Measurements from ENCODE around the gene VWA5B1.
"Not testable (repeated sequence)": the region's sequence is repeated elsewhere in the genome, so short reads cannot be mapped to it uniquely, and the experiment has no call there.

The VWA5B1 gene

GRCh38 chr1:20279509-20279908 lies 11.2 kb upstream of the VWA5B1 start:
- no peak for DNase-seq (ENCODE audit: low read depth, low spot score)

- no peak for DNase-seq (ENCODE audit: low read depth, low spot score)
Observed at GRCh38 chr1:20280341-20280740, 10.3 kb upstream of the VWA5B1 start.

GRCh38 chr1:20280906-20281305 lies 9.8 kb upstream of the VWA5B1 start:
- no peak for DNase-seq (ENCODE audit: low read depth, low spot score)

GRCh38 chr1:20281801-20282200 lies 8.9 kb upstream of the VWA5B1 start:
- no peak for DNase-seq (ENCODE audit: low read depth, low spot score)

- no peak for DNase-seq (ENCODE audit: low read depth, low spot score)
Observed at GRCh38 chr1:20282533-20282932, 8.1 kb upstream of the VWA5B1 start.

GRCh38 chr1:20284046-20284445 lies 6.6 kb upstream of the VWA5B1 start:
- no peak for DNase-seq (ENCODE audit: low read depth, low spot score)

- DNase-seq (ENCODE audit: low read depth, low spot score), result no peak
Observed at GRCh38 chr1:20284625-20285024, 6.0 kb upstream of the VWA5B1 start.

- DNase-seq (ENCODE audit: low read depth, low spot score), result no peak
Observed at GRCh38 chr1:20285510-20285909, 5.2 kb upstream of the VWA5B1 start.

GRCh38 chr1:20287696-20288095 lies 3.0 kb upstream of the VWA5B1 start:
- not testable (repeated sequence) for DNase-seq (ENCODE audit: low read depth, low spot score)

- DNase-seq (ENCODE audit: low read depth, low spot score), result no peak
Observed at GRCh38 chr1:20291645-20292084, 990 bp downstream of the VWA5B1 start.

GRCh38 chr1:20298626-20299025 lies 8.0 kb downstream of the VWA5B1 start:
- no peak for DNase-seq (ENCODE audit: low read depth, low spot score)

GRCh38 chr1:20301463-20302107 lies 10.9 kb downstream of the VWA5B1 start:
- no peak for DNase-seq (ENCODE audit: low read depth, low spot score)

- DNase-seq (ENCODE audit: low read depth, low spot score), result no peak
Observed at GRCh38 chr1:20302108-20302471, 11.4 kb downstream of the VWA5B1 start.

- DNase-seq (ENCODE audit: low read depth, low spot score), result no peak
Observed at GRCh38 chr1:20307026-20307425, 16.4 kb downstream of the VWA5B1 start.

- no peak for DNase-seq (ENCODE audit: low read depth, low spot score)
Observed at GRCh38 chr1:20308569-20308968, 17.9 kb downstream of the VWA5B1 start.

GRCh38 chr1:20311289-20311688 lies 20.6 kb downstream of the VWA5B1 start:
- no peak for DNase-seq (ENCODE audit: low read depth, low spot score)

GRCh38 chr1:20312310-20312709 lies 21.6 kb downstream of the VWA5B1 start:
- no peak for DNase-seq (ENCODE audit: low read depth, low spot score)

GRCh38 chr1:20312818-20313217 lies 22.1 kb downstream of the VWA5B1 start:
- no peak for DNase-seq (ENCODE audit: low read depth, low spot score)

- DNase-seq (ENCODE audit: low read depth, low spot score), result no peak
Observed at GRCh38 chr1:20317471-20317870, 26.8 kb downstream of the VWA5B1 start.

- no peak for DNase-seq (ENCODE audit: low read depth, low spot score)
Observed at GRCh38 chr1:20318521-20318920, 27.8 kb downstream of the VWA5B1 start.

GRCh38 chr1:20318971-20319370 lies 28.3 kb downstream of the VWA5B1 start:
- DNase-seq (ENCODE audit: low read depth, low spot score), result no peak

GRCh38 chr1:20319456-20320220 lies 29.0 kb downstream of the VWA5B1 start:
- no peak for DNase-seq (ENCODE audit: low read depth, low spot score)

GRCh38 chr1:20320704-20321103 lies 30.0 kb downstream of the VWA5B1 start:
- no peak for DNase-seq (ENCODE audit: low read depth, low spot score)
